Liver (tissue), 3 donors: ENCODE data around the gene KIAA1217.

ENCODE experiments used
- CTCF ChIP-seq: fragments of 150-350 bp; IDR thresholded peaks from 2 replicates; pipeline ENCODE4 v1.5.1; 2017; ENCODE audit warnings: improper control_type of control experiment, low read depth, low read length; ENCODE audit not compliant: missing input control
- FOXA1 ChIP-seq: IDR thresholded peaks from 2 replicates; pipeline ENCODE4 v1.6.1; 2016; ENCODE audit warnings: antibody characterized with exemption
- JUND ChIP-seq, 2 donors: IDR thresholded peaks; 2 replicates each; pipeline ENCODE4 v1.6.1; 2016; ENCODE audit warnings: antibody characterized with exemption in 2 of 2
- RAD21 ChIP-seq, 2 donors: IDR thresholded peaks; 2 replicates each; pipeline ENCODE4 v1.6.1; 2016; ENCODE audit warnings: antibody characterized with exemption in 2 of 2, mild to moderate bottlenecking in 2 of 2
- REST ChIP-seq: IDR thresholded peaks from 2 replicates; pipeline ENCODE4 v1.6.1; 2016; ENCODE audit warnings: antibody characterized with exemption, mild to moderate bottlenecking
- SP1 ChIP-seq: IDR thresholded peaks from 2 replicates; pipeline ENCODE4 v1.6.1; 2018; ENCODE audit warnings: antibody characterized with exemption, mild to moderate bottlenecking
- TAF1 ChIP-seq: conservative IDR thresholded peaks from 2 replicates; pipeline ENCODE4 v1.6.1; 2016; ENCODE audit warnings: antibody characterized with exemption, mild to moderate bottlenecking
- TF ChIP-seq, protein P1 (sequence below): IDR thresholded peaks from 2 replicates; pipeline ENCODE4 v1.6.1; 2016; ENCODE audit warnings: antibody characterized with exemption
- donor health status: healthy.
- donor health status: healthy.

GRCh38 chr10:24579448-24579847, 370.5 kb downstream of the KIAA1217 start:
- no peak for TF ChIP-seq REST
- no peak for TF ChIP-seq FOXA1
- TF ChIP-seq CTCF = no peak
- no peak for TF ChIP-seq JUND (IDR thresholded peaks at IDR 0.05)
- TF ChIP-seq, protein P1, sequence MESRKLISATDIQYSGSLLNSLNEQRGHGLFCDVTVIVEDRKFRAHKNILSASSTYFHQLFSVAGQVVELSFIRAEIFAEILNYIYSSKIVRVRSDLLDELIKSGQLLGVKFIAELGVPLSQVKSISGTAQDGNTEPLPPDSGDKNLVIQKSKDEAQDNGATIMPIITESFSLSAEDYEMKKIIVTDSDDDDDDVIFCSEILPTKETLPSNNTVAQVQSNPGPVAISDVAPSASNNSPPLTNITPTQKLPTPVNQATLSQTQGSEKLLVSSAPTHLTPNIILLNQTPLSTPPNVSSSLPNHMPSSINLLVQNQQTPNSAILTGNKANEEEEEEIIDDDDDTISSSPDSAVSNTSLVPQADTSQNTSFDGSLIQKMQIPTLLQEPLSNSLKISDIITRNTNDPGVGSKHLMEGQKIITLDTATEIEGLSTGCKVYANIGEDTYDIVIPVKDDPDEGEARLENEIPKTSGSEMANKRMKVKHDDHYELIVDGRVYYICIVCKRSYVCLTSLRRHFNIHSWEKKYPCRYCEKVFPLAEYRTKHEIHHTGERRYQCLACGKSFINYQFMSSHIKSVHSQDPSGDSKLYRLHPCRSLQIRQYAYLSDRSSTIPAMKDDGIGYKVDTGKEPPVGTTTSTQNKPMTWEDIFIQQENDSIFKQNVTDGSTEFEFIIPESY = no peak
- TF ChIP-seq RAD21 (IDR thresholded peaks at IDR 0.05) = no peak
- TF ChIP-seq TAF1 = no peak
- TF ChIP-seq SP1 = no peak
